OCI-LY1 (cell line): ENCODE data around the gene SPTLC3.

Experiments
- H2AFZ ChIP-seq: fragments of 200-600 bp; sonication (generic), shearing (Covaris generic); 2 replicates; pipeline ENCODE4 v1.6.0; 2014; ENCODE audit warnings: antibody characterized with exemption, mild to moderate bottlenecking, low read length
- H3F3A ChIP-seq: fragments of 200-600 bp; sonication (generic), shearing (Covaris generic); 2 replicates; pipeline ENCODE4 v1.6.0; 2014; ENCODE audit warnings: mild to moderate bottlenecking, antibody characterized with exemption, low read length, moderate library complexity; ENCODE audit not compliant: insufficient read depth
- H3K27ac ChIP-seq: fragments of 200-600 bp; sonication (generic); 2 replicates; pipeline ENCODE4 v1.5.1; 2014; ENCODE audit warnings: low read length, mixed run types, mild to moderate bottlenecking, low read depth; ENCODE audit not compliant: poor library complexity, severe bottlenecking
- H3K27me3 ChIP-seq: fragments of 200-600 bp; sonication (generic); 2 replicates; pipeline ENCODE4 v1.6.0; 2014; ENCODE audit warnings: antibody characterized with exemption, mild to moderate bottlenecking, low read length, moderate library complexity; ENCODE audit not compliant: insufficient read depth
- H3K36me3 ChIP-seq: fragments of 200-600 bp; sonication (generic); 2 replicates; pipeline ENCODE4 v1.6.1; 2014; ENCODE audit warnings: mild to moderate bottlenecking, antibody characterized with exemption, low read length, moderate library complexity, mixed read lengths; ENCODE audit not compliant: insufficient read depth
- H3K4me1 ChIP-seq: fragments of 200-600 bp; sonication (generic); 2 replicates; pipeline ENCODE4 v1.5.1; 2014; ENCODE audit warnings: mild to moderate bottlenecking, low read length, moderate library complexity; ENCODE audit not compliant: insufficient read depth, severe bottlenecking
- H3K4me2 ChIP-seq: fragments of 200-600 bp; sonication (generic), shearing (Covaris generic); 2 replicates; pipeline ENCODE4 v1.6.1; 2014; ENCODE audit warnings: low read length
- H3K4me3 ChIP-seq: fragments of 200-600 bp; sonication (generic); 2 replicates; pipeline ENCODE4 v1.5.1; 2014; ENCODE audit warnings: low read length, low read depth, mild to moderate bottlenecking, mixed read lengths; ENCODE audit not compliant: poor library complexity, severe bottlenecking
- H3K79me2 ChIP-seq: fragments of 200-600 bp; shearing (Covaris generic); 2 replicates; pipeline ENCODE4 v1.6.1; 2016; ENCODE audit warnings: mixed run types, low read length, mixed read lengths; ENCODE audit not compliant: insufficient read depth
- H3K9ac ChIP-seq: fragments of 200-600 bp; sonication (generic), shearing (Covaris generic); 2 replicates; pipeline ENCODE4 v1.6.1; 2014; ENCODE audit warnings: mild to moderate bottlenecking, low read length, mixed read lengths
- H3K9me2 ChIP-seq: fragments of 200-600 bp; sonication (generic), shearing (Covaris generic); 2 replicates; pipeline ENCODE4 v1.6.1; 2014; ENCODE audit warnings: low read depth, mild to moderate bottlenecking, low read length, mixed read lengths
- H3K9me3 ChIP-seq: fragments of 200-600 bp; shearing (Covaris generic); 2 replicates; pipeline ENCODE4 v1.6.1; 2014; ENCODE audit warnings: low read length, mixed read lengths
- H4K20me1 ChIP-seq: fragments of 200-600 bp; sonication (generic), shearing (Covaris generic); 2 replicates; pipeline ENCODE4 v1.6.0; 2016; ENCODE audit warnings: mild to moderate bottlenecking, low read length; ENCODE audit not compliant: insufficient read depth
- CTCF ChIP-seq: fragments of 200-600 bp; sonication (generic), shearing (Covaris generic); IDR thresholded peaks from 2 replicates; pipeline ENCODE4 v1.5.1; 2017; ENCODE audit warnings: mild to moderate bottlenecking, antibody characterized with exemption, low read length, moderate library complexity, mixed read lengths
- EZH2 ChIP-seq: fragments of 200-600 bp; sonication (generic), shearing (Covaris generic); IDR thresholded peaks from 2 replicates; pipeline ENCODE4 v1.8.0; 2017; ENCODE audit warnings: borderline replicate concordance, mixed run types, mild to moderate bottlenecking, antibody characterized with exemption, low read length, moderate library complexity, mixed read lengths

The SPTLC3 gene

DNA sequence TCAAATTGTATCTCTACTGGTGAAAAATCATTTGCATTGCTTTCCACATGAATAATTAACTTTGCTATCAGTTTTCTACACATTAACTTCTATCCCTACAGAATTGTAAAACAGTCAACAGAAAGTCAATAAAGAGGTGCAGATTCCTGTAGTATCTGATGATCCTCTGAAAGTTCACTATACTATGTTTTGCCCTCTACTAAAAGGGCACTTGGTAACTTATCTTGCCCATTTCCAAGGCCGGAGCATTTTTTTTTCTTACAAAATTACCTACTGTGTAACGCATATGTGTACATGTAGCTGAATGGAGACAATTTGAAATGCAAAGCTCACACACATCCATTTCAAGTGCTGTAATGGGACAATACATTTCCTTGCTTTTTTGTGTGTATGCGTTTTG lies 9.6 kb upstream of the SPTLC3 start:
- H3K27ac ChIP-seq = no peak overlapping the region
- H3K79me2 ChIP-seq = no peaks in the 10 kb centered on the region
- H3K4me2 ChIP-seq = no peak overlapping the region
- H3K4me3 ChIP-seq = no peak overlapping the region
- no peaks in the 10 kb centered on the region for H3F3A ChIP-seq
- no peaks in the 10 kb centered on the region for H3K9me2 ChIP-seq
- H3K27me3 ChIP-seq = no peaks in the 10 kb centered on the region
- H4K20me1 ChIP-seq = no peaks in the 10 kb centered on the region
- no peak overlapping the region for H3K9ac ChIP-seq
- no peaks in the 10 kb centered on the region for H3K36me3 ChIP-seq
- H3K9me3 ChIP-seq = no peaks in the 10 kb centered on the region
- no peaks in the 10 kb centered on the region for H3K4me1 ChIP-seq
- no peak for TF ChIP-seq EZH2
- no peak for TF ChIP-seq CTCF
- no peak overlapping the region for H2AFZ ChIP-seq

GRCh38 chr20:13002251-13002650 lies 6.5 kb upstream of the SPTLC3 start:
- no peak overlapping the region for H3K27ac ChIP-seq
- no peaks in the 10 kb centered on the region for H3K27me3 ChIP-seq
- H3K4me2 ChIP-seq = no peak overlapping the region
- no peaks in the 10 kb centered on the region for H3K9me2 ChIP-seq
- no peaks in the 10 kb centered on the region for H4K20me1 ChIP-seq
- no peaks in the 10 kb centered on the region for H3K9me3 ChIP-seq
- H3K4me1 ChIP-seq = no peaks in the 10 kb centered on the region
- no peak overlapping the region for H2AFZ ChIP-seq
- no peaks in the 10 kb centered on the region for H3K36me3 ChIP-seq
- no peak overlapping the region for H3K4me3 ChIP-seq
- no peaks in the 10 kb centered on the region for H3K79me2 ChIP-seq
- no peaks in the 10 kb centered on the region for H3F3A ChIP-seq
- TF ChIP-seq CTCF (no peak), EZH2 (no peak)
- H3K9ac ChIP-seq = no peak overlapping the region

DNA sequence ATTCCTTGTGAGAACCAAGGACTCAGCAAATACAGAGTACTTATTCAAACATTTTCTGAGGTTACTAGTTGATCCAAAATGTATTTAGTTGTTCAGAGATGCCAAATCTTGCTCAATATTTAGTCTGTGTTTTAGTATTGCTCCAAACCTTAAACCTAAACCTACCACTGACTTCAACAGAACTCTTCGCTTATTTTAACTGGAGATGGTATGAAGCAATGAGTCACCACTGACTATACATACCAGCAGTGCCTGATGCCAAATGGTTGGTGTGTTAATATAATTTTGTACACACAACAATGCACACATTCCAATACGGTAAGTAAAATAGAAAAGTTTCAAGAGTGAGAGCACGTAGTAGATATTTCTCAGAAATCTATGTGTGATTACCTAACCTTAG lies 1.9 kb upstream of the SPTLC3 start:
- Histone ChIP-seq H4K20me1 (no peaks in the 10 kb centered on the region), H3K4me1 (peaks cover 22% of the 10 kb centered on the region), H2AFZ (no peak overlapping the region), H3K27ac (no peak overlapping the region), H3K27me3 (no peaks in the 10 kb centered on the region), H3K9me3 (no peaks in the 10 kb centered on the region), H3K79me2 (no peaks in the 10 kb centered on the region), H3K4me3 (no peak overlapping the region), H3K36me3 (no peaks in the 10 kb centered on the region), H3F3A (no peaks in the 10 kb centered on the region), H3K9me2 (no peaks in the 10 kb centered on the region), H3K4me2 (no peak overlapping the region), H3K9ac (no peak overlapping the region)
- TF ChIP-seq EZH2 (no peak), CTCF (no peak)
